ENCODE data around the gene CYP39A1. TPM values are rescaled to one million over a fixed set of nuclear protein-coding genes. Genes with fewer than 3 reads are reported as not detected.

The CYP39A1 gene
- total RNA-seq, 1 experiment from 2014 or later = 2.3 TPM

DNA sequence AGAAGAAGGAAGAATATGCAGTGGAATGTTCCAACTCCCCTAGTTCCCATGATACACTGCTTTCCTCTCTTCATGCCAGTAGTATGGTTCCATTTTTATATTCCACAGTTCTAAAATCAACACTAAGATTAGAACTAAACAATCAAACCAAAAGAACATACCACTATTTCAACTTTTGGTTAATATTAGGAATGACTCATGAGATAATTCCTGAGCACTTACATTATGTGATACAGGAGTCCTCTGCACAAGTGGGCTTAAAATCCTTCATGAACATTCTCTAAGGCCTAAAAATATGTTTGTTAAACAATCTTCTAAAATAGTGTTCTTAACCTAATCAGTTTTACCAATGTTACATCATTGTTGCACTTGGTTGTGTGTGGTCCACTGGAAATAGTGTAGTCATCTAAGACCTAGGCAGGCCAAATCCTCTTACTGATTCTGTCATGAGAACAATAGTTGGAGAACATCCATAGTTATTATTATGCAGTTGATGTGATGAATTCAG lies 131.1 kb downstream of the CYP39A1 start:
- DNase-seq (ENCODE audit: low read depth) = no peak

- no peak for DNase-seq (ENCODE audit: low read depth)
These were observed 135.4 kb downstream of the CYP39A1 start for GRCh38 chr6:46517202-46517601.

DNA sequence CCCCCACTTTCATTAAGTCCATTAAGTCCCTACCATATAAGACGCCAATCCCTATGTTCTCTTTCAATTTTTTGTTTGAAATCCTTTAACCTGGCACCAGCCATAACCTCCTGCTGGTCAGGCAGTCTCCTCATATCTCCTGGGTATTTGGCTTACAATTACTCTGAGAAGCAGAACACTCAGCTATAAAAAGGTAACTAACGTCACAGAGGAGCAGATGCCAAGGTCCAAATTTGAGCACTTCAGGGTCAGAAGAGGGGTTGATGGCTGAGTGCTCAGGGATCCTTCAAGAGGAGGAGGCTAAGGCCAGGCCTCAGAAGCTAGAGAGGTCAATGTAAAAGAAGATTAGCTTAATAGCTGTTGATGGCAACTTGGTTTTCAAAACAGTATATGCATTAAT lies 139.1 kb downstream of the CYP39A1 start:
- no peak for DNase-seq (ENCODE audit: low read depth)

DNA sequence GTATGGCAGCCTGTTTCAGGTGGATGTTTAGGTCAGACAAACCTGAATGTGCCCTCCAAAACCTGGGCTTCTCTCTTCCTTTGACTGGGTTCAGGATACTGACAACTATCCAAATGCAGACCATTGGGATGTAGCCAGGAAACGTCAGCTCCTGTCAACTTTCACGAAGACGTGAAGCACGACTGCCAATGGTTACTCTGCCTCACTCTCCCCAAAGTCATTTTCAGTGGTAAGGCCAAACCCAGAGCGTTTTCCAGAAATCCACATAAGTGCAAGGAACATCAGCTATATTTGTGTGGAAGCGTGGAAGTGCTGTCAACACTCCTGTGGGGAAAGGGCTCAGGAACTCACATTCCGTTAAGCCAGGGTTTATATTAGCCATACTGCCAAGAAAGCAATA lies 141.3 kb downstream of the CYP39A1 start:
- DNase-seq (ENCODE audit: low read depth) = no peak

GRCh38 chr6:46510651-46511050 lies 142.0 kb downstream of the CYP39A1 start:
- DNase-seq (ENCODE audit: low read depth) = no peak

GRCh38 chr6:46509981-46510510 lies 142.6 kb downstream of the CYP39A1 start:
- DNase-seq (ENCODE audit: low read depth) = no peak

- no peak for DNase-seq (ENCODE audit: low read depth)
These were observed 143.6 kb downstream of the CYP39A1 start for GRCh38 chr6:46509063-46509462.

GRCh38 chr6:46507426-46507825 lies 145.2 kb downstream of the CYP39A1 start:
- DNase-seq (ENCODE audit: low read depth) = no peak

DNA sequence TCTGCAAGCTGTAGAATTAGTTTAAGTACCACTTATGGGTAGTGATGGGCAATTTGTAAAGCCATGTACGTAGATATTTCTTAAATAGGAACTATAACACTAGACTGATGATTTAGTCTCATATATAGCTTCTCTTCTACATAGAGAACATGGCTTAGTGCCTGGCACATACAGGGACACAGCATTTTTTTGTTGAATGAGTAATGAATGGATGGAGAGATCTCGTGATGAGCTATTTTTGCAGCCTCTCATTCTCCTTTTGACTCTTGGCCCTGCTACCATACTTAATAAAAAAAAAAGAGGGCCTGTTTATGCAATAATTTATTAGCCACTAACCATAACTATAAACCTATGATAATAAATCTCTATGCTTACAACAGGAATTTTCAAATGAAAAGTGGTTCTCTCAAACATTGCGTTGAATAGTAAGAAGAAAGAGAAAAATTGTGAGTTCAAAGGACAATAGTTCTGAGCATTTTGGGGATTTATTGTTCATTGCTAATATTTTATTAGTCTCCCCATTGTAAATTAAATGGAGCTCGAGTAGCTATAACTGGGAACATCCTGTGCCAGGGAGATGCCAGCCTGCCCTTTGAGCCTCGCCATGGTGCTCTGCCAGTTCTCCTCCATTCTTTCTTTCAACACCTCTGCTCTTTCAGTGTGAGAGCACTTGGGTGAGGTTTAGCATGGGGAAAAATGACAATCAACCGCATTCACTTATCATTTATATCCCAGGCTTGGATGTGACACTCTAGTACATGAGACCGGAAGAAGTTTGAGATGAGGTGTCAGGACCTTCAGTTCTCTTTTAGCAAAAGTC lies 146.7 kb downstream of the CYP39A1 start:
- DNase-seq (ENCODE audit: low read depth) = no peak

DNA sequence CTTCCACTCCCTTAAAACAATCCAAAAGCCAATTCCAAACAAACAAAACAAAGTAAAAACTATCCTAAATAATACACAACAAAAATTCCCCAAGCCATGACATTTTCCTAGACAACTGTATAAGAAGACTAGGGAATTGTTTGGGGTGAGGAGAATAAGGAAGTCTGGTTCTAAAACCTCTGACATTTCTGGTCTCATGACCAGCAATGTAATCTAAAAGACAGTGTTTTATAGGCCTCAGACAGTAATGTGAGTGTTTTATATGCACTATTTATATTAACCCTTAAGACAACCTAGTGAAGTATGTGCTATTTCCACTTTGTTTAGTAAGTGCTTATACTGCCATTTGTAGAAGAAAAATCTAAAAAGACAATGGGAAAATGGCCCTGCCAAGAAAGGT lies 148.4 kb downstream of the CYP39A1 start:
- DNase-seq (ENCODE audit: low read depth) = no peak

- no peak for DNase-seq (ENCODE audit: low read depth)
These were observed 150.0 kb downstream of the CYP39A1 start for GRCh38 chr6:46502486-46503119.

GRCh38 chr6:46501136-46502089 lies 151.2 kb downstream of the CYP39A1 start:
- DNase-seq (ENCODE audit: low read depth) = no peak

DNA sequence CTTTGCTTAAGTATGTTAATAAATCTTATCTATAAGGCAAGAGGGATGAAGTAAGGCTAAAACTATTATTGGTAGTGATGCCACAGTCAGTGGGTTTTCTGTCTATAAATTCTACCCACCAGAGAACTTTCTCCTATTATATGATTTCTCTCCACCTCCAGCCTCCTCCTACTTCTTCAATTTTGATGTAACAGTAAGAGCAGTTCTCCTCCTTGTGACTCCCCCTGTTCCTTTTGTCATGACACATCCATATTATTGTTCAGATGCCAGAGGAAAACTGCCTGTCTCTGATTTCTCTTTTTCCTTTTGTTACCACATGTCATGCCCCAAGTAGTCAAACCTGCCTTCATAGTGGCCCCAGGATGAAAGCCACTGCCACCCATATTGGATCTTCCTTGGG lies 152.2 kb downstream of the CYP39A1 start:
- DNase-seq (ENCODE audit: low read depth) = no peak

Other genes starting within 250 kb of the CYP39A1 start
- gene RCAN2, start 161.4 kb downstream of the CYP39A1 start, total RNA-seq (2014; rRNA removed; shearing (Covaris generic)) = 0.48 and 0.49 TPM in 2 replicates
- 1.8 and 2.6 TPM in 2 replicates for gene SLC25A27, start 157 bp upstream of the CYP39A1 start, total RNA-seq (2014; rRNA removed; shearing (Covaris generic))
- not detected in 2 replicates for gene TDRD6, start 35.1 kb upstream of the CYP39A1 start, total RNA-seq (2014; rRNA removed; shearing (Covaris generic))
- 0.48 and 0.59 TPM in 2 replicates for gene PLA2G7, start 82.6 kb upstream of the CYP39A1 start, total RNA-seq (2014; rRNA removed; shearing (Covaris generic))
- gene ANKRD66, start 94.1 kb upstream of the CYP39A1 start, total RNA-seq (2014; rRNA removed; shearing (Covaris generic)) = not detected in 2 replicates
- not detected in 2 replicates for gene MEP1A, start 140.6 kb upstream of the CYP39A1 start, total RNA-seq (2014; rRNA removed; shearing (Covaris generic))

Data from RPMI7951 (cell line).